HEK293 (cell line): ENCODE measurements around the gene C2orf78.
A peak's percentile ranks its signal among the peaks of the same experiment; 100 is the strongest.

Experiments
- GLIS2 ChIP-seq: fragments of 450-650 bp; formaldehyde crosslinking; IDR thresholded peaks from 2 replicates; pipeline ENCODE4 v1.5.1; 2016; ENCODE audit warnings: missing biosample characterization, missing genetic modification characterization
- HOXC10 ChIP-seq: sonication (generic); formaldehyde crosslinking; IDR thresholded peaks from 2 replicates; pipeline ENCODE4 v1.8.1; 2023; ENCODE audit warnings: mild to moderate bottlenecking, missing genetic modification reagents
- KLF7 ChIP-seq: fragments of 450-650 bp; formaldehyde crosslinking; IDR thresholded peaks from 2 replicates; pipeline ENCODE4 v1.5.1; 2016; ENCODE audit warnings: missing biosample characterization, missing genetic modification characterization, borderline replicate concordance
- KLF9 ChIP-seq: fragments of 450-650 bp; formaldehyde crosslinking; IDR thresholded peaks from 2 replicates; pipeline ENCODE4 v1.5.1; 2016; ENCODE audit warnings: missing biosample characterization, missing genetic modification characterization, low read depth
- MEIS1 ChIP-seq: sonication (generic); formaldehyde crosslinking; IDR thresholded peaks from 2 replicates; pipeline ENCODE4 v1.8.1; 2022; ENCODE audit warnings: missing genetic modification reagents, mild to moderate bottlenecking, borderline replicate concordance
- MZF1 ChIP-seq: fragments of 450-650 bp; formaldehyde crosslinking; IDR thresholded peaks from 2 replicates; pipeline ENCODE4 v1.5.1; 2017; ENCODE audit warnings: missing biosample characterization, missing genetic modification characterization, borderline replicate concordance
- PRDM10 ChIP-seq: fragments of 450-650 bp; formaldehyde crosslinking; IDR thresholded peaks from 2 replicates; pipeline ENCODE4 v1.5.1; 2016; ENCODE audit warnings: missing biosample characterization, missing genetic modification characterization
- SCRT2 ChIP-seq: fragments of 450-650 bp; formaldehyde crosslinking; IDR thresholded peaks from 2 replicates; pipeline ENCODE4 v1.5.1; 2016; ENCODE audit warnings: missing biosample characterization, missing genetic modification characterization
- SP2 ChIP-seq: fragments of 450-650 bp; formaldehyde crosslinking; IDR thresholded peaks from 2 replicates; pipeline ENCODE4 v1.5.1; 2016; ENCODE audit warnings: missing biosample characterization, missing genetic modification characterization
- YY1 ChIP-seq: fragments of 450-650 bp; formaldehyde crosslinking; IDR thresholded peaks from 2 replicates; pipeline ENCODE4 v1.5.1; 2018; ENCODE audit warnings: missing biosample characterization, missing genetic modification characterization
- ZBTB11 ChIP-seq: fragments of 450-650 bp; formaldehyde crosslinking; conservative IDR thresholded peaks from 2 replicates; pipeline ENCODE4 v1.5.1; 2016; ENCODE audit warnings: low read depth, missing biosample characterization, missing genetic modification characterization
- ZBTB26 ChIP-seq: fragments of 450-650 bp; formaldehyde crosslinking; optimal IDR thresholded peaks from 2 replicates; pipeline ENCODE3; 2016; ENCODE audit warnings: missing biosample characterization, mild to moderate bottlenecking, missing genetic modification characterization
- ZBTB48 ChIP-seq: fragments of 450-650 bp; formaldehyde crosslinking; IDR thresholded peaks from 2 replicates; pipeline ENCODE4 v1.5.1; 2016; ENCODE audit warnings: missing biosample characterization, missing genetic modification characterization
- ZFP37 ChIP-seq: fragments of 450-650 bp; formaldehyde crosslinking; IDR thresholded peaks from 2 replicates; pipeline ENCODE4 v1.5.1; 2016; ENCODE audit warnings: missing biosample characterization, missing genetic modification characterization
- ZNF302 ChIP-seq: fragments of 450-650 bp; formaldehyde crosslinking; IDR thresholded peaks from 2 replicates; pipeline ENCODE4 v1.5.1; 2016; ENCODE audit warnings: missing biosample characterization, missing genetic modification characterization, low read depth
- ZNF548 ChIP-seq: fragments of 450-650 bp; formaldehyde crosslinking; IDR thresholded peaks from 2 replicates; pipeline ENCODE4 v1.5.1; 2016; ENCODE audit warnings: missing biosample characterization, missing genetic modification characterization
- ZNF560 ChIP-seq: fragments of 450-650 bp; formaldehyde crosslinking; IDR thresholded peaks from 2 replicates; pipeline ENCODE4 v1.5.1; 2017; ENCODE audit warnings: missing biosample characterization, missing genetic modification characterization, borderline replicate concordance
- ZNF580 ChIP-seq: fragments of 450-650 bp; formaldehyde crosslinking; IDR thresholded peaks from 2 replicates; pipeline ENCODE4 v1.5.1; 2016; ENCODE audit warnings: missing biosample characterization, missing genetic modification characterization
- ZNF629 ChIP-seq: fragments of 450-650 bp; formaldehyde crosslinking; IDR thresholded peaks from 2 replicates; pipeline ENCODE4 v1.5.1; 2017; ENCODE audit warnings: missing biosample characterization, missing genetic modification characterization
- ZNF670 ChIP-seq: fragments of 450-650 bp; formaldehyde crosslinking; IDR thresholded peaks from 2 replicates; pipeline ENCODE4 v1.5.1; 2016; ENCODE audit warnings: missing biosample characterization, missing genetic modification characterization, low read depth
- ZNF692 ChIP-seq: fragments of 450-650 bp; formaldehyde crosslinking; IDR thresholded peaks from 2 replicates; pipeline ENCODE4 v1.5.1; 2016; ENCODE audit warnings: missing biosample characterization, missing genetic modification characterization
- ZNF76 ChIP-seq: fragments of 450-650 bp; formaldehyde crosslinking; IDR thresholded peaks from 2 replicates; pipeline ENCODE4; 2016; ENCODE audit warnings: low read depth, missing biosample characterization, missing genetic modification characterization, borderline replicate concordance
- ZNF843 ChIP-seq: fragments of 450-650 bp; formaldehyde crosslinking; IDR thresholded peaks from 2 replicates; pipeline ENCODE4 v1.5.1; 2016; ENCODE audit warnings: missing biosample characterization, missing genetic modification characterization
- ZXDB ChIP-seq: fragments of 450-650 bp; formaldehyde crosslinking; IDR thresholded peaks from 2 replicates; pipeline ENCODE4 v1.5.1; 2016; ENCODE audit warnings: missing biosample characterization, missing genetic modification characterization

C2orf78 gene

GRCh38 chr2:73828818-73829570, 45.0 kb downstream of the C2orf78 start, which contains the start of gene STAMBP (continued):
- TF ChIP-seq ZBTB11 (tag by site-specific recombination) (peak; percentile 90), ZXDB (tag by site-specific recombination) (0 out of 2 replicates have a peak, but pooled peaks have one; percentile 46), SCRT2 (peak; percentile 60; the same call in 1 of the 2 replicates), MZF1 (tag by site-specific recombination) (peak; percentile 54; the same call in 1 of the 2 replicates), ZNF560 (no peak), ZNF302 (no peak), ZNF580 (tag by site-specific recombination) (no peak), SP2 (tag by site-specific recombination) (peak; percentile 85), ZBTB48 (tag by site-specific recombination) (peak; percentile 64), ZNF548 (tag by site-specific recombination) (no peak), ZNF843 (no peak), KLF9 (tag by site-specific recombination) (peak; percentile 64), YY1 (tag by site-specific recombination) (no peak; the same call in 1 of the 2 replicates), HOXC10 (CRISPR knock-in tag) (peak; percentile 94), ZNF629 (peak; percentile 61; the same call in 1 of the 2 replicates), ZNF670 (tag by site-specific recombination) (no peak), ZNF76 (tag by site-specific recombination) (peak; percentile 49; the same call in 1 of the 2 replicates), ZNF692 (tag by site-specific recombination) (no peak), ZFP37 (tag by site-specific recombination) (0 out of 2 replicates have a peak, but pooled peaks have one; percentile 39), GLIS2 (tag by site-specific recombination) (no peak), PRDM10 (tag by site-specific recombination) (peak; percentile 90), KLF7 (tag by site-specific recombination) (no peak), ZBTB26 (tag by site-specific recombination) (peak; percentile 29), MEIS1 (peak; percentile 1; the same call in 1 of the 2 replicates)
